NK-92 treated with Interleukin-12 subunit alpha and Interleukin-12 subunit beta, amount 100 ng/mL, for 24 hours (cell line): ENCODE measurements around the gene SNRPD2.
A peak's percentile ranks its signal among the peaks of the same experiment; 100 is the strongest.
"Not testable (repeated sequence)": the region's sequence is repeated elsewhere in the genome, so short reads cannot be mapped to it uniquely, and the experiment has no call there.

Source experiments
- DNase-seq: peaks from one replicate; lab custom pipeline; 2025; lab: John Stamatoyannopoulos, UW

Gene SNRPD2

DNA sequence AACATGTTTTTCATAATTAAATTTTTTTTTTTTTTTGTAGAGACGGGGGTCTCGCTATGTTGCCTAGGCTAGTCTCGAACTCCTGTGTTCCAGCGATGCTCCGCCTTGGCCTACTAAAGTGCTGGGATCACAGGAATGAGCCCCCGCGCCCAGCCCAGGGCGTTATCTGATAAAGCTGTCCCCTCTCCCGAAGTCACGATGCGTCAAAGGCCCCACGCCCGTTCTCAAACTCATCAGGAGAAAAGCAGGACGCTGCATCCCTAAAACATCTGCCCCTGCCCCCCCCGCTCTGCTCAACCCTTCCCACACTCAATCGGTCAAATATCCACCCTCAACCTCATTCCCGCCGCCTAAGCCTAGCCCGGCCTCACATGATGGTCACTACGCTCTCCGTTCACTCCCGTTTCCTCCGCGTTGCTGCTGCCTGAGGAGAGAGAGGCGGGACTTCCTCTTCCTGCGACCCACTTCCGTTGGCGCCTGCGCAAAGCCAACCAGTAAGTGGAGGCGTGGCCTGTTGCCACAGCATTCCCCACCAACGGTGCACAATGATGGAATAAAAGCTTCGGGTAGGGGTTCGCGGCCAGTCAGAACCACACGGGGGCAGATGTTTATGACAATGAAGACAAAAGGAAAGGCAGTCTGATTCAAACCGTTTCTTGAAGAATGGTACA lies at the start of gene SNRPD2:
Gene SNRPD2 (minus strand): TSS at position 438 of the 671 bp plus-strand sequence. CDS start 65 bp downstream, at position 373.
- DNase-seq: peak; percentile 94

DNA sequence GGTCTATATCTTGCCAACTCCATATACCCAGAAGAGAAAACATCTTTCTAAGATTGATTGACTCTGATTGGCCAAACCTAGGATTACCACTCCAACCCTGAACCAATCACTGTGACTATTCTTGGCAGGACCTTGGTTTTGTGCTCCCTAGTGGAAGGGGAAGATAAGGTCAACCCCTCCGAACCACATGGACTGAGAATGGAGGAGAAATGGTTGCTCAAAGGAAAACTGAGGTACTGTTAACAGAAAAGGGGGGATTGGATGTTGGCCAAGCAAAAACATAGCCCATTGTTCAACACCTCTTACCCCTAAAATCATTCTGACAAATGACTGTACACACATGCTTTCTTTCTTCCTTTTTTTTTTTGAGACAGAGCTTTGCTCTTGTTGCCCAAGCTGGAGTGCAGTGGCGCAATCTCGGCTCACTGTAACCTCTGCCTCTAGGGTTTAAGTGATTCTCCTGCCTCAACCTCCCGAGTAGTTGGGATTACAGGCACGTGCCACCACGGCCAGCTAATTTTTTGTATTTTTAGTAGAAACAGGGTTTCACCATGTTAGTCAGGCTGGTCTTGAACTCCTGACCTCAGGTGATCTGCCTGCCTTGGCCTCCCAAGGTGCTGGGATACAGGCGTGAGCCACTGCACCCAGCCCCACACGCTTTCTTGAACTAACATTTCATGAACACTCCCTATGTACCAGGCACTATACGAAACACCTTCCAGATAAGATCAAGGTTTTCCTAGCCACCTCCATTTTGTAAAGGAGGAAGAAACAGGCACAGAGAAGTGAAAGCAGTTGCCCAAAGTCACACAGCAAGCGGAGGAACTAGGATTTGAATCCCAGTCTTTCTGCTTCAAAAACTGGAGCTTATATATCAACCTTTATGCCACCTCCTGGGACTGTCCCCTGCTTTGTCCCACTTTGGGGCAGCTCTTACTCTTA lies 48.0 kb upstream of the SNRPD2 start:
- no peak for DNase-seq

DNA sequence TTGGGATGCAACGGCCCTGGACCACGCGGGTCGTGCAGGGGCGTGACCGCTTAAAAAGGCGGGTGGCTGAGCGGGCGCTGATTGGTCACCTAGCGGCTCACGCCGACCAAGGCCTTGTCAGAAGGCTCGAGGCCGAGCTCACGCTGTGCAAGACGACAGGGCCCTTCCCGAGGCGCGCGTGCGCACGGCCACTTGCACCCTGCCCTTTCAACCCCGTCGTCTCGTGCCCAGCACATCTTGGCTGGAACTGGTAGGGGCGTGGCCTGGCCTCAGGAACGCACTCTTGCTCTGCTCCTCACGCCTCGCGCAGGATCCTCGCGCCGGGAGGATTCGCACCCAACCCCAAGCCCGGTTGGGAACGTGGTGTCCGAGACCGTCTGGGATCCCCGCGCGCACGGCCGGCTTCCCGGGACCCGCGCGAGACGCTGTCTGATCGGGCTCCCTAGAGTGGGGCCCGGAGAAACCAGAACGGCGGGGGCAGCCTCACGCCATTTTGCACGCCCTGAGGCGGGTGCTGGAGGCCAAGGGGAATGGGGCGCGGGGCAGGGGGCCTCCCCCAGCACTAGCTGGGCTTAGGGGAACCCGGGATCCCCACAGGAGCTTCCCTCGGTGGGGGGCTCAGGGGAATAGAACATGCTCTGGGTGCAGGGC lies 41.5 kb upstream of the SNRPD2 start, which contains the start of gene MEIOSIN:
Gene MEIOSIN (plus strand): TSS at position 280 of the 651 bp plus-strand sequence. CDS start 1,938 bp downstream, outside the sequence.
- DNase-seq: no peak

DNA sequence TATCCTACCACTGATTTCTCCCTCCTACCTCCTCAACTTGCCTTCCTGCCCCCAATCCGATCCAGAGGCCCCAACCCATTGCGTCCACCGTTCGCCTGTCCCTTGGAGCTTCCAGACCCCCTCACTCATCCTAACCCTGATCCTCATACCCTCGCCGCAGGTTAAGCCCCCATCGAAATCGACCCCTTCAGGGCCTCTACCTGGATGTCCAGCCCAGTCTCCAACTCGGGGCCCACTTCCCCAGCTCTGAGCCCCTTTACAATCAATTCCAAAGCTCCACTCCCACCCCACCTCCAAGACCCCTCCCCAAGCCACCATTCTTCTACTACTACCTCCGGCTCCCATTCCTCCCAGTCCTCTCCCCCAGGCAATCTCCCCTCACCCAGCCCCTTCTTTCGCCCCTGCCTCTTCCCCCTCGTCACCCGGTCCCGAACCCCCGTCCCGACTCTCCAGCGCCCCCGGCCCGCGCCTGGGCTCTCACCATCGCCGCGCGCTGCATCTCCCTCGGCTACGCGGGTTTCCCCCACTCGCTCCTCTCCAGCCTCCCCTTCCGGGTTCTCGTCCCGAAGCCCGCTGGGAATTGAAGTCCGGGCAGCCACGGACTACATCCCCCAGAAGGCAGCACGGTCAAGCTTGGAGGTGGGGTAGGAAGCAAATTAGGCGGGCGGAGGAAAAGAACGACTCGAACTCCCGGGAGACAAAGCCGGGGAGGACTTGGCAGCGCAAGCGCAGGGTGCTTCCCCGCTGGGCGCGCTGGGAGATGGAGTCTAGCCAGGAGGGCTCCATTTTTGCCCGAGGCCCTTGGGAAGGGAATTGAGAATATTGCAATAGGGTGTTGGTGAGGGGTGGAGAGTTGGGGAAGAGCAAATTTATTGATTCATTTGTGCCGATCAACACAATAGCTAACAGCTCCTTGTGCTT lies 38.9 kb upstream of the SNRPD2 start, which contains the start of gene FBXO46:
Gene FBXO46 (minus strand): TSS at position 529 of the 921 bp plus-strand sequence. CDS start 17,401 bp downstream, outside the sequence.
- DNase-seq: peak; percentile 94

DNA sequence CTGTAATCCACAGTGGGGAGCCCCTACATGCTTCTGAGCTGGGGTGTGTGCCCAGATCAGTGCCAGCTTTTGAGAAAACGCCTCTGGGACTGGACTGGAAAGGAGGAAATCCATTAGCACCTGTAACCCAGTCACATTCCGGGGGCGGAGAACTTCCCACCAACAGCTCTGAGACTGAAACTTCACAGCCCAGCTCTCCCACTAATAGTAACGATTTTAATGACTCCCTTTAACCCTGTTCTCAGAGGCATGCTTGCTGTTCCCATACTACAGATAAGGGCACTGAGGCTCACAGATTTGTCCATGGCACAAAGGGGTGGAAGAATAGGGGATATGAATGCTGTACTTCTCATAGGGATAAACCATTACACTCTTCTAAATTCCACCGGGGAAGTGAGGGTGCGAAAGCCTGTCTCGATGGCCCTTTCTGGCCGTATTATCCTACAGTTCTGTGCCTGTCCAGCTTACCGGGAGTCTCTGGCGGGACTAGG lies 38.1 kb upstream of the SNRPD2 start:
- no peak for DNase-seq

DNA sequence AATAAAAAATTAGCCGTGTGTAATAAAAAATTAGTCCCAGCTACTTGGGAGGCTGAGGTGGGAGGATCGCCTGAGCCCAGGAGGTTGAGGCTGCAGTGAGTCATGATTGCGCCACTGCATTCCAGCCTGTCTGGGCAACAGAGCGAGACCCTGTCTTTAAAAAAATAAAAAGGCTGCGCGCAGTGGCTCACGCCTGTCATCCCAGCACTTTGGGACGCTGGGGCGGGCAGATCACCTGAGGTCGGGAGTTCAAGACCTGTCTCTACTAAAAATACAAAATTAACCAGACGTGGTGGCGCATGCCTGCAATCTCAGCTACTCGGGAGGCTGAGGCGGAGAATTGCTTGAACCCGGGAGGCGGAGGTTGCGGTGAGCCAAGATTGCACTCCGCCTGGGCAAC lies 36.9 kb upstream of the SNRPD2 start:
- not testable (repeated sequence) for DNase-seq

DNA sequence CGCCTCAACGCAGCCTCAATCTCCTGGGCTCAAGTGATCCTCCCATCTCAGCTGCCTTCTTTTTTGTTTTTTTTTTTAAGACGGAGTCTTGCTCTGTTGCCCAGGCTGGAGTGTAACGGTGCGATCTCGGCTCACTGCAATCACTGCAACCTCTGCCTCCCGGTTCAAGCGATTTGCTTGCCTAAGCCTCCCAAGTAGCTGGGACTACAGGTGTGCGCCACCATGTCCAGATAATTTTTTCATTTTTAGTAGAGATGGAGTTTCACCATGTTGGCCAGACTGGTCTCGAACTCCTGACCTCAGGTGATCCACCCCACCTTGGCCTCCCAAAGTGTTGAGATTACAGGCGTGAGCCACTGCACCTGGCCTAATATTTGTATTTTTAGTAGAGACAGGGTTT lies 28.3 kb upstream of the SNRPD2 start:
- not testable (repeated sequence) for DNase-seq

DNA sequence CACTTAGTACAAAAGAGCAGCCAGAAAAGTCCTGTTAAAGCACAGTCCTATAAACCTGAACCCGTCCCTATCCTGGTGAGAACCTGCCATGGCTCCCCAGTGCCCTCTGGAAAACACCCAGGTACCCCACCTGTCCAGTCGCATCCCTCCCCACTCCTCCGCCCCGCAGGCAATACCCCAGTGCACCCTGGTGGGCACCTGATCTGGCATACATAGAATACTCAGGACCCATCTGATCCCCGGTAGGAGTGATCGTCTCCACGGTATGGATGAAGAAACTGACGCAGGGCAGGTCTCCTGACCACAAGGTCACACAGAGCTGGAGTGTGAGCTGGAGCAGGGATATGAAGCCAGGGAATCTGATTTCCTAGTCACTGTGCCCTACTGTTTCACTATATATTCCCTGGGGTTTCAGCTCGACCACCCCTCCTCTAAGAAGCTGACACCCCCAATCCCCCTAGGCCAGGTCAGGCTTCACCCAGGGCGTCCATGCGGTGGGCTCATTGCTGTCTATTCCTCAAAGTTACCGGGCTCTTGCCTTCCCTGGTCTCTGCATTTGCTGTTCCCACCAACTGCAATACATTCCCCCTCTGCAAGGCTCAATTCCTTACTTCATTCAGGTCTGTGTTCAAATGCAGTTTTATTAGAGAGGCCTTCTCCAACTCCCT lies 26.4 kb upstream of the SNRPD2 start:
- DNase-seq: no peak

DNA sequence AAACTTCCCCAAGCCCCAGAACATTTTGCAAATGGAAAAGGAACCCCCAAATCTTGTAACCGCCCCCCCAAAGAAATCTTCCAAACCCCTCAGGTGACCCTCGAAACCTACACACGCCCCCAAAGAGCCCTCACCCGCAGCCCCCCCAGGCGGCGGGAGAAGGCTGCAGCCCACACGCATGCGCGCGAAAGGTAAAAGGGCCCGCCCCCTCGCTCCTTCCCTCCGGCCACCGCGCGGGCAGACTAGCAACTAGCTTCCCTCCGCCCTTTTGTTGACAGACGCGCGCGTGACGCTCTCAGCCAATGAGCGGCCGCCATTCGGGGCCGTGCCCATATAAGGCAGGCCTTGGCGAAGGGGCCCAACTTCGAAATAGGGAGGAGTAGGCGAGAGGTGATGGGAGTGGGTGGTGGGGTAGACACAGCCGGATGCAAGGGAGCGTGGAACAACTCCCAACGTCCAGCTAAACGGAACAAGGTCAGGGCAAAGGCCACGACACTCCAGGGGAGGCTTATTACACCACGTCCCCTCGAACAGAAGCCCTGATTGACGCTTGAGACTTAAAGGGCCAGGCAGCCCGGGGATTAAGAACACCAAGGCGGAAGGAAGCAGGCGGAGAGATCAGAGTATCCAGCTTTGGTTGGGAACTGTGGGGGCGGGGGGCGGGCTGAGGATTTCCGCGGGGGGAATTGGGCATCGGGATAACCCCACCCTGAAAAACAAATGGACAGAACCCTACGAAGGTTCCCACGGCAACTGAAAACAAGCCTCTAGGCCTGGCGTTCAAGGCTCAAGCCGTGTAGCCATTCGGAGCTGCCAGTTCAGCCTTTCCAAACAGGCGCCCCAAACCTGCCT lies 25.6 kb upstream of the SNRPD2 start:
- peak; percentile 99 for DNase-seq

DNA sequence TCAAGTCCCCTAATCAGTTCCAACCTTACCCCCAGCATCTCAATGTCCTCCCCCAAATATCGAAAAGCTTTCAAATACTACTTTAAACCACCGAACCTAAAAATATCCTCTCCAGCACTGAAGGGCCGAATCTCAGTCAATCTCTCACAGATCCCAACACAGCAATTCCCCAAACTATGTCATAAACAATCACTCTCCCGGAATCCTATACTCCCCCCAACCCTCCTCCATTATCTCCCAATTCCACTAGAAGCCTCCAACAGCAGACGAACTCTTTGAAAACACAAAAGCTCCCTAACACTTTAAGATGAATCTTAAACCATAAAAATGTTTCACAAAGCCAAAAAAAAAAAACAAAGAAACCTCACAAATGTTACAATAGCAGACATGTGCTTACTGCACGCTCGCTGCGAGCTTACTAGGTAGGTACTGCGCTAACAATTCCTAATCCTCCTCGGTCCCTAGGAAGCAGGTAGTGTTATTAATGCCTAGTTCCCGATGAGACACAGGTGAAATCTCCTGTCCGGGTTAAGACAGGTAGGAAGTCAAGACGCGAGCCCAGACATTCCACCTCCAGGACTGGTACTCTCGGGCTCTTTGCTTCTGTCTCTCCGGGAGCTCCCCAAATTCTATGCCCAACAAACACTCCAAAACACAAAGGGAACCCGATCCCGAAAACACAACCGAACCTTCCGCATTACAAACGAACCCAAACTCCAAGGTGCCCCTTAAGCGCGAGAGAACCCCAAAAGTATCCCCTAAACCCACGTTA lies 24.8 kb upstream of the SNRPD2 start:
- DNase-seq: no peak

DNA sequence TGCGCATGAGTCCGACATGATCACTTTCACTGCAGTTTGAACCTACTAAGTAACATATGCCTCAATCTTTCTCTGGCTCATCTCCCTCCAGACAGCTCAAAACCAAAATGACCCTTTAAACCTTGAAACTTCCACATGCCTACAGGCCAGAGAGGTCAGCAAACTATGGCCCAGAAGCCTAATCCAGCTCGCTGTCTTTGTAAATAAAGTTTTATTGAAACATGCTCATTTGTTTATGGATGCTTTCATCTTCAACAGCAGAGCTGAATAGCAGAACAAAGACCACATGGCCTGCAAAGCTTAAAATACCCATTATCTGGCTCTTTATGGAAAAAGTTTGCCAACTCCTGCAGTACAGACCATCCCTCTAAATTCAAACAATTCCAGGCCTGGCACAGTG lies 23.4 kb upstream of the SNRPD2 start:
- no peak for DNase-seq

DNA sequence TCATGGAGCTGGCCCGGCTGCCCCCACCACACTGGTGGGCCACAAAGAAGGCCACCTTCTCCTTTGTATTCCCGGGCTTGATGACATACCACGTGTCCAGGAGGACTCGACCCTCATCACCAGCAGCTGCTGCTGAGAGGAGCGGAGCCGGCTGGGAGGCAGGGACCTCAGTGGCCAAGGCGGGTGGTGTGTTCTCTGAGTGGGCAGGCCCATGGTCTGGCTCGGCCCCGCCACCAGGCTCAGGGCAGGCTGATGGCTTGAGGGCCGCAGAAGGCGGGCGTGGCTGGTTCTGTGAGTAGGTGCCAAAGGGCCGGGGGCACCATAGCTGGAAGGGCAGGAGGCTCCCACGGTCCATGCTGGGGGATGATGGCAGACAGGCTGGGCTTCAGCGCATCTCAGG lies 21.4 kb upstream of the SNRPD2 start:
- no peak for DNase-seq

DNA sequence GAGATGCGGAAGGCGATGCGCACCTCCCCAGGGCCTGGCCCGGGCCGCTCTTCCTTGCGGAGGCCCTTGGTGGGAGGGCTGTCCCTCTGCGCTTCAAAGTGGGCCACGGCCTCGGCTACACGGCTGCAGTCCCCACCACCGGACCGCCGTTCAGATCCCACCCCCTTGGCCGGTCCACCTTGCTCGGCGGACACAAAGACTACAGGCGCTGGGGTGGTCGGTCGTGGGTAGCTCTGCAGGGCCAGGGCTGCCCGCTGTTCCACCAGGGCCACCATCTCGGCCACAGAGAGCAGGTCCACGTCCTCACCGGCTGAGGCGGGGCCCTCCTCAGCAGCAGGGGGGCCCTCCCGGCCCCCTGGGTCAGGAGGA lies 20.9 kb upstream of the SNRPD2 start:
- no peak for DNase-seq

DNA sequence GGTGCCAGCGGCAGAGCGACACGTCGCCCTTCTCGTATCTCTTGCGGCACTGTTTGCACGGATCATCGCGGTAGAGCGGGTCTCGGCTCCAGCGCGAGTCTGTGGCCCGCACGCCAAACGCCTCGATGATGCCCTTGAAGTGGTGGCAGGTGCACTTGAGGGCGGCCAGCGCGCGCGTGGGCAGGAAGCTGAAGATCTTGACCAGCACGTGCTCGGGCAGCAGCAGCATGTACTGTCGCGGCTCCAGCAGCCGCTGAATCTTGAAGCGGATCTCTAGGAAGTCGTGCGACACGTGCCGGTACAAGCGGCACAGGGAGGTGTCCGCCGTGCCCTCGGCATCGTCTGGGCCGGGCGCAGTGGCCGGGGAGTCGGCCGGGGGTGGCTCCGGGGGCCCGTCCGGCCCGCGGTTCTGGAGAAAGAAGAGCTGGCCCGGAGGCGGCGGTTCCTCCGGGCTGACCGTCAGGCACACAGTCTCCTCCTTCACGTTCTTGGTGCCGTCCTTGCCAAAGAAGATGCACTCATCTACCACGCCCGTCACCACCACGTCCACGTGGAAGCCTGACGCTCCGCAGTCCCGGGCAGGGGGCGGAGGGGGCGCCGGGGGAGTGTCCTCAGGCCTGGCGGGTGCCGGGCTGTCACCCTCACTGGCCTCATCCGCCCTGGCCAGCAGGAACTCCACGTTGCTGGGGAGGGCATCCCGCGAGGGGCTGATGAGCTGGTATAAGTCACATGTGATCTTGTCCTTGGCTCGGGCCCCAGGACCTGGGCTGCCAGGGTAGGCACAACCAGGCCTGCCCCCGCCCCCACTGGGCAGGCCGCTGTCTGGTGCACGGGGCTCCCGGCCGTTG lies 20.3 kb upstream of the SNRPD2 start:
- no peak for DNase-seq

DNA sequence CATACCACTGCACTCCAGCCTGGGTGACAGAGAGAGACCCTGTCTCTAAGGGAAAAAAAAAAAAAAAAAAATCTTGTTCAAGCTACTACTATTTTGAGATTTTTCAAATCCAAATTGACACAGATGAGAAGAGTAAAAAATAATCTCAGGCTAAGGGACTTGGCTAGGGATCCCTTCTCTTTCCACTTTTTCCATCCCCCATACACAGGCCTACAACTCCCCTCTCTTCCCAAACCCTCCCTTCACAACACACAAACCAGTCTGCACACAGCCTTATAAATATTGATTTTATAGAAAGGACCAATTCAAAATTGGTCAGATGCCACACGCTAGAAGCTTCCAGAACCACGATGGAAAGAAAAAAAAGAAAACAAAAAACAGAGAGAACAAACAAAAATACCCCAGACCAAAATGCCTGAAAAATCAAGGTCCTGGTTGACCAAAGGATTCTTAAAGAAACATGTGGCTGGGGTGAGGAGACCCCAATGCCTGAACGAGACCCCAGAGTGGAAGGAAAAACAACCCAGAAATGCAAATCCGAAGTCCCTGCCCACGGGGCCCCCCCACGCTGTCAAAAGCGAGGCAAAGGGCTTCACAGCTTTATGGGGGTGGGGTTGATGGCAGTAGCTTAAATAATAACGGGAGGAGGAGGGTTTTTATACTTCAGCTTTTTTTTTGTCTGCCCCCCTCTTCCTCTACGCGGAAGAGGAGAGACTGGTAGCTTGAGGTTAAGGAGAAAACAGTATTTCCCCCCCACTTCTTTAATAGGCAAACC lies 18.8 kb upstream of the SNRPD2 start:
- no peak for DNase-seq

DNA sequence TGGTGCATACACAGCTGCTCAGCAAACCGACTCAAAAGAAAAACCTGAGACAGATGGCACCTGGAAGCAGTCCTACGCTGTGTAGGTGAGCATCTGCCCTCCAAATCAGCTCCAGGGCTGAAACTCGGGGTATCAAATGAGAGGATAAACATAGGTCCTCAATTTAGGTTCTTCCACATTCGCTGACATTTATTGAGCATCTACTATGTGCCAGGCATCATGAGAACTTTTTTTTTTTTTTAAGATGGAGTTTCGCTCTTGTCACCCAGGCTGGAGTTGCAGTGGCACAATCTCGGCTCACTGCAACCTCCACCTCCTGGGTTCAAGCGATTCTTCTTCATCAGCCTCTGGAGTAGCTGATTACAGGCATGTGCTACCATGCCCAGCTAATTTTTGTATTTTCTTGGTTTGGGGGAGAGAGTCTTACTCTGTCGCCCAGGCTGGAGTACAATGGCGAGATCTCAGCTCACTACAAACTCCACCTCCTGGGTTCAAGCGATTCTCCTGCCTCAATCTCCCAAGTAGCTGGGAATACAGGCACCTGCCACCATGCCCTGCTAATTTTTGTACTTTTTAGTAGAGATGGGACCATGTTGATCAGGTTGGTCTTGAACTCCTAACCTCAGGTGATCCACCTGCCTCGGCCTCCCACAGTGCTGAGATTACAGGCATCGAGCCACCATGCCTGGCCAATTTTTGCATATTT lies 14.1 kb upstream of the SNRPD2 start:
- no peak for DNase-seq
